ENCODE measurements around the gene MFSD1.

- TF ChIP-seq CTCF (IDR thresholded peaks at IDR 0.05) = no peak
- TF ChIP-seq POLR2A (IDR thresholded peaks at IDR 0.05) = no peak
- no peak for TF ChIP-seq POLR2AphosphoS5 (IDR thresholded peaks at IDR 0.05)
Observed at GRCh38 chr3:158842976-158843375, 41.1 kb downstream of the MFSD1 start.
